Natural killer cell treated with Interleukin-12 subunit alpha and Interleukin-12 subunit beta and Interleukin-15 and Interleukin-18, amount 100 ng/mL, for 72 hours (primary cell): ENCODE measurements around the gene ITLN1. TPM values are rescaled to one million over a fixed set of nuclear protein-coding genes. Genes with fewer than 3 reads are reported as not detected.
A peak's percentile ranks its signal among the peaks of the same experiment; 100 is the strongest.

Source experiments
- ATAC-seq, 2 donors: fragments of 150-1000 bp; cut with Tn5 transposase in 1 of 2; sonication (Bioruptor Pico), chemical (Tn5 transposase) in 1 of 2; 2 replicates each; pipeline ENCODE4 v1.10.0; 2021
- DNase-seq: peaks from one replicate; pipeline ENCODE4 v3.0.0; 2022; ENCODE audit warnings: low spot score
- H3K27ac Mint-ChIP-seq, 2 donors: 1 replicate in 1 of 2; 2 replicates in 1 of 2; pipeline ENCODE4 v1.8.0; 2022; ENCODE audit warnings: mixed read lengths in 2 of 2, mild to moderate bottlenecking in 1 of 2, moderate library complexity in 1 of 2
- H3K27me3 Mint-ChIP-seq, 2 donors: 1 replicate in 1 of 2; 2 replicates in 1 of 2; pipeline ENCODE4 v1.8.0; 2022; ENCODE audit warnings: mixed read lengths in 2 of 2
- H3K36me3 Mint-ChIP-seq: one replicate; pipeline ENCODE4 v1.8.0; 2022; ENCODE audit warnings: mixed read lengths
- H3K4me1 Mint-ChIP-seq, 2 donors: 1 replicate in 1 of 2; 2 replicates in 1 of 2; pipeline ENCODE4 v1.8.0; 2022; ENCODE audit warnings: low read depth in 2 of 2, mixed read lengths in 2 of 2, mild to moderate bottlenecking in 1 of 2
- H3K4me3 Mint-ChIP-seq: one replicate; pipeline ENCODE4 v1.8.0; 2022; ENCODE audit warnings: mixed read lengths
- H3K9me3 Mint-ChIP-seq: 2 replicates; pipeline ENCODE4 v1.8.0; 2022; ENCODE audit warnings: mixed read lengths
- total RNA-seq, 2 donors: library from RNA; stranded (reverse); gene quantifications; one replicate each; pipeline ENCODE4 v1.2.3, GENCODE V29; 2022

ITLN1 gene
- total RNA-seq, 2 donors from 2014 or later, result not detected

DNA sequence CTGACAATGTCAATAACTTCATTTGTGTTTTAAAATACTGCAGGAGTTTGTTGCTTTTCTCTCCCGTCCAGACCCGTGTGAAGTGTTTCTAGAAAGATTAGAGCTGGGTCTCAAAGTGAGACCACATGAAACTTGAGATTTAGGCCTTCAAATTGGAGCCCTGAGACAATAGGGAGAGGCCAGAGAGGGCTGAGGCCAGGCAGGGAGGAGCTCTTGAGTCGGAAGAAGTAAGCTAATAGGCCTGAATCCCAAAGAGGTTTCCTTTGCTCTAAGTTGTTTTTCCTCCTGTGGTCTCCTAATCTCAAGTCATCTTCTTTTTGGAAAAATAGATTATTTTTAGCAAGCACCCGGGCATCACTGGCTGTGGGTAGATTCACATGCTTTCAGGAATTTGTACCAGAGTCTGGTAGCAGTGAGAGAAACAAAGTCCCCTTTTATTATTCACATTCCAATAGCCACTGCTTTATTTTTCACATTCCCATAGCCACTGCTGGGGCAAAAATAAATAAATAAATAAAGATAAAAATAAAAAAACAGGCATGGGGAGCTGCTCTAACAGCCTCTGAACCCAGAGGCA, 47.9 kb downstream of the ITLN1 start:
- Mint-ChIP-seq H3K4me3 (peak overlapping the region; percentile 89), H3K36me3 (peaks cover 15% of the 10 kb centered on the region), H3K4me1 (peaks cover 69 to 74% of the 10 kb centered on the region in 2 donors), H3K27me3 (no peaks in the 10 kb centered on the region), H3K9me3 (no peaks in the 10 kb centered on the region), H3K27ac (peak overlapping the region; percentile 99)
- DNase-seq, result no peak
- ATAC-seq, result no peak

DNA sequence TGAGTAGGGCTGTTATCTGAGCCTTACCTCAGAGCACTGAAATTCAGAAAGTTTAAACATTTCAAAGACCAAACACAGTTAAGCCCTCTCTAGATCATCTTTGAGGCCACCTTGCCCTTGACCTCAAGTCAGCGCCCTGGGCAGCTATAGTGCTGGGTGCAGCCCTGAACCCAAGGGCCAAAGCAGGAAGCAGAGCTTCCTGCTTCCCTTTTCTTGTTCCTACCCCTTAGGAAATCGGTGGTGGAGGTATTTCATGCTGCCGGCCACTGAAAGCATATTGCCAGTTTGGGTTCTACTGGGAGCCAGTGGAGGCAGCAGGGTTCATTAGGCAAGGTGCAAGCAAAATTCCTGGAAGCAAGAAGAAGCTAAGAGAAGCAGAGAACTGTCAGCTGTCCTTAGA, 48.4 kb downstream of the ITLN1 start:
- no peak for DNase-seq
- no peak for ATAC-seq
- Mint-ChIP-seq H3K27ac (peak overlapping the region; percentile 99), H3K4me3 (peak overlapping the region; percentile 89), H3K4me1 (peaks cover 66 to 69% of the 10 kb centered on the region in 2 donors), H3K27me3 (no peaks in the 10 kb centered on the region), H3K9me3 (no peaks in the 10 kb centered on the region), H3K36me3 (peaks cover 15% of the 10 kb centered on the region)

DNA sequence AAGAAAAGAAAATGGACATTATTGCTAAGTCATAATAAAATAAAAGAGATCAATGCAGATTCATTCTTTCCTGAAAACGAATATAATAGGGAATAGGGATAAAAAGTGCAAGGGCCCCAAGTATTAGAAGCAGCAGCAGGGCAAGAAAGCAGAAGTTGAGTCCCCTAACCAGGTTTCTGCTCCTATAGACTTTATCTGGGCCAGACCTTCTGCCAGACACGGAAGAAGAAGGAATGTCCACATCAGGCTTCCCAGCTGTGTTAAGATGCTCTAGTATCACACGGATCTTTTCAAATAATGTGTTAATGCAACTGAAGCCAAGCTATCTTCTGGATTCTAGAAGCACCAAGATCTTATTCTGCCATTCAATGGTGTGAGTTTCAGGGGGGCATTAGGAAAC, 49.2 kb downstream of the ITLN1 start:
- Mint-ChIP-seq H3K36me3 (peaks cover 16% of the 10 kb centered on the region), H3K4me1 (peaks cover 66 to 67% of the 10 kb centered on the region in 2 donors), H3K27me3 (no peaks in the 10 kb centered on the region), H3K9me3 (no peaks in the 10 kb centered on the region), H3K4me3 (peak overlapping the region; percentile 89), H3K27ac (peak overlapping the region; percentile 99)
- DNase-seq (no peak), ATAC-seq (no peak)

DNA sequence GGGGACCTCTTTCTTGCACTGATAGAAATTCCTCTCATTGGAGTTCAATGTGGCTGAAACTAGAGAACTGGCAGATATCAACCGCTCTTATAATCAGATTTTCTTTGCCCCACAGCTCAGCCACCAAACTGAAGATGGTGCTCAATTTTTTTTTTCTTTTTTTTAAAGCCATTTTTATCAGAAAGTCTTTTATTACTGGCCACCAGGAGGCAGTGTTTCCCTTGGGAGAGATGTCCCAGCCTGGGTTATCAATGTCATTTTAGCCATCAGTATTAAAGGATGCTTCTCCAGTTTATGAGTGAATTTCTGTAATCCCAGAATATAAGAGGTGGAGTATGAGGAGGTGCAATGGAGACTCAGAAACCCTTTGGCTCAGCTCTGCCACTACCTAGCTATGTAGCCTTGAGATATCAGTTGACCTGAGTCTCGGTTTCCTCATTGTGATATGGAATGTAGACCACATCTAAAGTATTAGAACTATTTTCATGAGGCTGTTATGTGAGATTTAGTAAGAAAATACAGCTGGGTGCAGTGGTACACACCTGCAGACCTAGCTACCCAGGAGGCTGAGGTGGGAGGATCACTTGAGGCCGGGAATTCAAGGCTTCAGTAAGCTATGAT, 49.9 kb downstream of the ITLN1 start:
- Mint-ChIP-seq H3K9me3 (no peaks in the 10 kb centered on the region), H3K27ac (peak overlapping the region; percentile 99), H3K27me3 (no peaks in the 10 kb centered on the region), H3K4me1 (peaks cover 73 to 74% of the 10 kb centered on the region in 2 donors), H3K36me3 (peaks cover 22% of the 10 kb centered on the region), H3K4me3 (no peak overlapping the region)
- no peak for ATAC-seq
- DNase-seq, result no peak

DNA sequence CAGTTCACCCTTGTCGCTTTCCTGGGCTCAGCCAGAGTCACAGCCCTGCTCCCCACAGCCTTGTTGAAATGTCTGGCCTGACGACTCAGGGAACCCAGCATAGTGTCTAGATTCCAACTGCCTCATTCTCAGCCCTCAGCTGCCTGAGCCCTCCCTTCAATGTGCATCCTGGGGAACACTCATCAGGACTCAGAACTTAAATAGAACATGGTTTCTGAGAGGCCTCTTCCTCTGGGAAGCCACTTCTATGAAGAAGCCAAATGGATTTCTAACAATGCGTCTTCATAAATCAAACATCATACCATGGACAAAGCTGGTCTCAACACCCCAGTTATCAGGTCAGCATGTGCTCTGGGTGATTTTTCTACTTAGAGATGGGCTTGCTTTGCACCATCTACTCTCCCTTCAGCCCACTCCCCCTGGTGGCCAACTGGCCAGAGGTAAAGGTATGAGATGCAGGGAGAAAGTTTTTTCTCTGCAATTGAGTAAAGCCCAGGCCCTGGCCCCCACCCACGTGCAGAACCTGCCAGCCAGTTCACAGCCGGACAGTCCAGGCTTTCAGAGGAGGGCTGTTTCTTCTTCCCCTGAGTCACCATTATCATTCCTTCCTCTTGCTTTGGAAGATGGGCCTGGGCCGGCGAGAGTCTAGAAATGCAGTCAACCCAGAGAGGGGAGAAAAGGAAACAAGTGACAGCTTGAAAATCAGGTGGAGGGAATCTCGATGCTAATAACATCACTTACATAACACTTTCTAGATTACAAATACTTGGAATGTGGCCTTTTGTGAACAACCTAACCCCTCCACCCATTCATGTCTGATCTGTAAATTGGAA, 54.4 kb downstream of the ITLN1 start:
- H3K9me3 Mint-ChIP-seq, result no peaks in the 10 kb centered on the region

DNA sequence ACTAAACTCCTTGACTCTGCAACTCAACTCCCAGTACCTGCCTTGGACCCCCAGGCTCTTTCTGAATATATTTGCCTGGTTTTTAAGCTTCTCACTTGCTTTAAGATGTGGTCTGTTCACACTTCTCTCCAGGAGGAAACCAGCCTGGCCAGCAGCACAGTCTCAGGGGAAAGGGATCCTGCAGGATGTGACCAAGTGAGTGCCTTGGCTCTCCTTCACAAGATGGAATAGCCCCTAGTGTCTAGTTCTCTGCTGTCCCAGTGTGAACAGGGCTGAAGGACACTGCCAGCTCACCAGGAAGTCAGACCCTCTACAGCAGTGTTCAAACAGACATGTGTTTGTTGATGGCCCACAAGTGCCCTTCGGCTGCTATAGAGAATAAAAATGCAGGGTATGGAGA, 55.2 kb downstream of the ITLN1 start:
- no peaks in the 10 kb centered on the region for H3K27me3 Mint-ChIP-seq
- no peak for DNase-seq
- peaks cover 34 to 53% of the 10 kb centered on the region in 2 donors for H3K4me1 Mint-ChIP-seq
- H3K36me3 Mint-ChIP-seq, result peaks cover 19% of the 10 kb centered on the region
- H3K27ac Mint-ChIP-seq, result peak overlapping the region; percentile 85 to 99
- no peak for ATAC-seq
- H3K4me3 Mint-ChIP-seq, result no peak overlapping the region
- no peaks in the 10 kb centered on the region for H3K9me3 Mint-ChIP-seq

More for the DNA sequence above, 54.4 kb downstream of the ITLN1 start:
- H3K27me3 Mint-ChIP-seq, result no peaks in the 10 kb centered on the region
- ATAC-seq (peak; percentile 70 to 78), DNase-seq (peak; percentile 71)
- H3K36me3 Mint-ChIP-seq, result peaks cover 24% of the 10 kb centered on the region
- no peak overlapping the region for H3K4me3 Mint-ChIP-seq
- peak overlapping the region; percentile 85 to 99 for H3K27ac Mint-ChIP-seq
- H3K4me1 Mint-ChIP-seq, result peaks cover 42 to 59% of the 10 kb centered on the region in 2 donors

DNA sequence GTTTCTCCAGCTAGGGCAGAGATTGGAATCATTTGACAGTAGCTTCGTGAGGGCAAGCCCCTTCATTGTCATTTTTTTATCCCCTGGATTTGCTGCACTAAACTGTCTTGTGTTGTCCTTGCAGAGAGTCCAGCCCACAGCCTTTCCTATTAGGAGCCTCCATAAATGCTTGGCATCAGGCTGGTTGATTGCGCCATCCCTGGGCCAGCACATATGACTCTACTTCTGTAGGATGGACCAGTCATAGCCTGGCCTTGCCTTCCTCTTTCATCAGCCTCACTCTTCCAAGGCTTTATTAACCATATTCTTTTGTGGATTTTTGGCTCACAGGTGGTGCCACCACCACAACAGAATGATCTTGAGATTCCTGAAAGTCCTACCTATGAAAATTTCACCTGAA, 57.6 kb downstream of the ITLN1 start:
- Mint-ChIP-seq H3K27me3 (no peaks in the 10 kb centered on the region), H3K4me1 (peaks cover 19 to 34% of the 10 kb centered on the region in 2 donors), H3K36me3 (peaks cover 12% of the 10 kb centered on the region), H3K27ac (peak overlapping the region; percentile 85 to 99), H3K4me3 (no peak overlapping the region), H3K9me3 (no peaks in the 10 kb centered on the region)
- no peak for ATAC-seq
- no peak for DNase-seq

DNA sequence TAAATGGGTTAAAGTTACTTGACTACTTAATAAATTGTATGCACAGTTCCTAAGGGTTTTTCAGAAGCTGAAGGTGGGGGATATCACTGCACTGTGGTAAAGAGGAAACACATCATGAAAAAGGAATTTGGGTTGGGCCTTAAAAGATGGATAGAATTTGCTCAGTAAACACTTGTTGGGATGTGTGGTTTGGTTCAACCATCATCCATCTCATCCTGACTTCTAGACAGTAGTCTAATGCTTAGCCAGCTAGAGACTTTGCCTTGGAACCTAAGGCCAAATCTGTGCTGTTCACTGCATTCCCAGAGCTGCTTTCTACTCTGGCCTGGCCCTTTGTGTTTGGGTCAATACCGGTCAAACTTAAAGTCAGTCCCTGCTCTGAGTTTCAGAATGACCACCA, 58.4 kb downstream of the ITLN1 start:
- no peak for ATAC-seq

More for the DNA sequence above, 58.4 kb downstream of the ITLN1 start:
- H3K4me1 Mint-ChIP-seq, result peaks cover 23 to 35% of the 10 kb centered on the region in 2 donors
- H3K4me3 Mint-ChIP-seq, result no peak overlapping the region
- H3K36me3 Mint-ChIP-seq, result peaks cover 12% of the 10 kb centered on the region
- DNase-seq, result no peak
- no peaks in the 10 kb centered on the region for H3K27me3 Mint-ChIP-seq
- H3K27ac Mint-ChIP-seq, result peak overlapping the region; percentile 85 to 99
- H3K9me3 Mint-ChIP-seq, result no peaks in the 10 kb centered on the region

Other genes with a start within 250 kb of the ITLN1 start
- 10 to 100 TPM; 52.1 to 86.2 TPM for gene SLAMF1, start 238.1 kb downstream of the ITLN1 start, total RNA-seq
- 100 to 1,000 TPM; 434 to 816 TPM for gene CD48, start 173.4 kb downstream of the ITLN1 start, total RNA-seq
- 1,000 to 10,000 TPM in 1 of 2 donors, 100 to 1,000 TPM in 1; 677 to 1,669 TPM for gene SLAMF7, start 145.9 kb downstream of the ITLN1 start, total RNA-seq
- 1 to 10 TPM in 1 of 2 donors, under 1 TPM in 1; 0.92 to 1.2 TPM for gene LY9, start 89.0 kb downstream of the ITLN1 start, total RNA-seq
- gene CD244, start 22.3 kb downstream of the ITLN1 start, total RNA-seq, result 10 to 100 TPM; 36.6 to 64.4 TPM
- not detected for gene ITLN2, start 69.6 kb upstream of the ITLN1 start, total RNA-seq
- 10 to 100 TPM; 11.0 to 25.9 TPM for gene F11R, start 136.0 kb upstream of the ITLN1 start, total RNA-seq
- 10 to 100 TPM; 10.5 to 47.2 TPM for gene TSTD1, start 153.8 kb upstream of the ITLN1 start, total RNA-seq
- gene USF1, start 160.8 kb upstream of the ITLN1 start, total RNA-seq, result 10 to 100 TPM; 72.2 to 77.4 TPM
- gene ARHGAP30, start 184.7 kb upstream of the ITLN1 start, total RNA-seq, result 100 to 1,000 TPM; 217 to 250 TPM
- gene NECTIN4, start 204.4 kb upstream of the ITLN1 start, total RNA-seq, result not detected
- gene KLHDC9, start 213.2 kb upstream of the ITLN1 start, total RNA-seq, result under 1 TPM in 1 of 2 donors, not detected in 1; 0.64 TPM
- gene PFDN2, start 232.9 kb upstream of the ITLN1 start, total RNA-seq, result 100 to 1,000 TPM in 1 of 2 donors, 10 to 100 TPM in 1; 92.6 to 122 TPM
- gene NIT1, start 232.9 kb upstream of the ITLN1 start, total RNA-seq, result 10 to 100 TPM; 29.3 to 37.2 TPM
- gene DEDD, start 247.5 kb upstream of the ITLN1 start, total RNA-seq, result 10 to 100 TPM; 34.9 to 42.5 TPM